ENCODE measurements around the gene OR2F1.

DNA sequence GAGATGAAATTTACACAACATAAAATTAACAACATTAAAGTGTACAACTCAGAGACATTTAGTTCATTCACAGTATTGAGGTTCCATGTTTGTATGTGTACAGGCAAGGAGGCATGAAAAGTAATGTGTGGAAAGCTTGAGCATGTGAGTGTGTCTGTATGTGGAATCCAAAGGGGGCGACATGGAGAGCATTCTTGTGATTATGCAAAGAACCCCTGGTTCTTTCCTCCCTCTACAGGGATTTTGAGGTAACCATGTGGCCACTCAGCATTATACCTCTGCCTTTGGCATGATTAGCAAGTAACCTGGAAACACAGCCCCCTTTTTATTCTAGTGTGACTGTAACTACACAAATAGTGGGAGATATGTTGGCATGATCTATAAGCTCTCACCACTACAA lies 21.0 kb downstream of the OR2F1 start:
- TF ChIP-seq POLR2A (IDR thresholded peaks at IDR 0.05; ENCODE audit: low read depth, low read length) (no peak), ZNF384 (IDR thresholded peaks at IDR 0.05; ENCODE audit: borderline replicate concordance, low read depth, low read length) (no peak), BHLHE40 (IDR thresholded peaks at IDR 0.05; ENCODE audit: borderline replicate concordance in 1 of 2, low read depth in 2 of 2, low read length in 1 of 2) (no peak), EP300 (IDR thresholded peaks at IDR 0.05; ENCODE audit: borderline replicate concordance in 1 of 2, control insufficient read depth in 1 of 2, low read depth in 2 of 2, low read length in 2 of 2) (no peak), EZH2 (IDR thresholded peaks at IDR 0.05; ENCODE audit: borderline replicate concordance, control insufficient read depth, low read depth, low read length) (no peak), NBN (IDR thresholded peaks at IDR 0.05) (no peak), POLR2AphosphoS5 (IDR thresholded peaks at IDR 0.05; ENCODE audit: low read length) (no peak), YY1 (IDR thresholded peaks at IDR 0.05; ENCODE audit: low read depth, low read length) (no peak)
- TF ChIP-seq, protein P1, sequence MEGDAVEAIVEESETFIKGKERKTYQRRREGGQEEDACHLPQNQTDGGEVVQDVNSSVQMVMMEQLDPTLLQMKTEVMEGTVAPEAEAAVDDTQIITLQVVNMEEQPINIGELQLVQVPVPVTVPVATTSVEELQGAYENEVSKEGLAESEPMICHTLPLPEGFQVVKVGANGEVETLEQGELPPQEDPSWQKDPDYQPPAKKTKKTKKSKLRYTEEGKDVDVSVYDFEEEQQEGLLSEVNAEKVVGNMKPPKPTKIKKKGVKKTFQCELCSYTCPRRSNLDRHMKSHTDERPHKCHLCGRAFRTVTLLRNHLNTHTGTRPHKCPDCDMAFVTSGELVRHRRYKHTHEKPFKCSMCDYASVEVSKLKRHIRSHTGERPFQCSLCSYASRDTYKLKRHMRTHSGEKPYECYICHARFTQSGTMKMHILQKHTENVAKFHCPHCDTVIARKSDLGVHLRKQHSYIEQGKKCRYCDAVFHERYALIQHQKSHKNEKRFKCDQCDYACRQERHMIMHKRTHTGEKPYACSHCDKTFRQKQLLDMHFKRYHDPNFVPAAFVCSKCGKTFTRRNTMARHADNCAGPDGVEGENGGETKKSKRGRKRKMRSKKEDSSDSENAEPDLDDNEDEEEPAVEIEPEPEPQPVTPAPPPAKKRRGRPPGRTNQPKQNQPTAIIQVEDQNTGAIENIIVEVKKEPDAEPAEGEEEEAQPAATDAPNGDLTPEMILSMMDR (IDR thresholded peaks at IDR 0.05 in 2 of 3, conservative IDR thresholded peaks at IDR 0.05 in 1 of 3; ENCODE audit: control insufficient read depth in 2 of 3, extremely low read depth in 1 of 3, insufficient read depth in 1 of 3, low read depth in 3 of 3, low read length in 3 of 3), result no peak
- TF ChIP-seq, protein P2, sequence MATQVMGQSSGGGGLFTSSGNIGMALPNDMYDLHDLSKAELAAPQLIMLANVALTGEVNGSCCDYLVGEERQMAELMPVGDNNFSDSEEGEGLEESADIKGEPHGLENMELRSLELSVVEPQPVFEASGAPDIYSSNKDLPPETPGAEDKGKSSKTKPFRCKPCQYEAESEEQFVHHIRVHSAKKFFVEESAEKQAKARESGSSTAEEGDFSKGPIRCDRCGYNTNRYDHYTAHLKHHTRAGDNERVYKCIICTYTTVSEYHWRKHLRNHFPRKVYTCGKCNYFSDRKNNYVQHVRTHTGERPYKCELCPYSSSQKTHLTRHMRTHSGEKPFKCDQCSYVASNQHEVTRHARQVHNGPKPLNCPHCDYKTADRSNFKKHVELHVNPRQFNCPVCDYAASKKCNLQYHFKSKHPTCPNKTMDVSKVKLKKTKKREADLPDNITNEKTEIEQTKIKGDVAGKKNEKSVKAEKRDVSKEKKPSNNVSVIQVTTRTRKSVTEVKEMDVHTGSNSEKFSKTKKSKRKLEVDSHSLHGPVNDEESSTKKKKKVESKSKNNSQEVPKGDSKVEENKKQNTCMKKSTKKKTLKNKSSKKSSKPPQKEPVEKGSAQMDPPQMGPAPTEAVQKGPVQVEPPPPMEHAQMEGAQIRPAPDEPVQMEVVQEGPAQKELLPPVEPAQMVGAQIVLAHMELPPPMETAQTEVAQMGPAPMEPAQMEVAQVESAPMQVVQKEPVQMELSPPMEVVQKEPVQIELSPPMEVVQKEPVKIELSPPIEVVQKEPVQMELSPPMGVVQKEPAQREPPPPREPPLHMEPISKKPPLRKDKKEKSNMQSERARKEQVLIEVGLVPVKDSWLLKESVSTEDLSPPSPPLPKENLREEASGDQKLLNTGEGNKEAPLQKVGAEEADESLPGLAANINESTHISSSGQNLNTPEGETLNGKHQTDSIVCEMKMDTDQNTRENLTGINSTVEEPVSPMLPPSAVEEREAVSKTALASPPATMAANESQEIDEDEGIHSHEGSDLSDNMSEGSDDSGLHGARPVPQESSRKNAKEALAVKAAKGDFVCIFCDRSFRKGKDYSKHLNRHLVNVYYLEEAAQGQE (IDR thresholded peaks at IDR 0.05; ENCODE audit: low read depth, low read length), result no peak
- TF ChIP-seq, protein P3, sequence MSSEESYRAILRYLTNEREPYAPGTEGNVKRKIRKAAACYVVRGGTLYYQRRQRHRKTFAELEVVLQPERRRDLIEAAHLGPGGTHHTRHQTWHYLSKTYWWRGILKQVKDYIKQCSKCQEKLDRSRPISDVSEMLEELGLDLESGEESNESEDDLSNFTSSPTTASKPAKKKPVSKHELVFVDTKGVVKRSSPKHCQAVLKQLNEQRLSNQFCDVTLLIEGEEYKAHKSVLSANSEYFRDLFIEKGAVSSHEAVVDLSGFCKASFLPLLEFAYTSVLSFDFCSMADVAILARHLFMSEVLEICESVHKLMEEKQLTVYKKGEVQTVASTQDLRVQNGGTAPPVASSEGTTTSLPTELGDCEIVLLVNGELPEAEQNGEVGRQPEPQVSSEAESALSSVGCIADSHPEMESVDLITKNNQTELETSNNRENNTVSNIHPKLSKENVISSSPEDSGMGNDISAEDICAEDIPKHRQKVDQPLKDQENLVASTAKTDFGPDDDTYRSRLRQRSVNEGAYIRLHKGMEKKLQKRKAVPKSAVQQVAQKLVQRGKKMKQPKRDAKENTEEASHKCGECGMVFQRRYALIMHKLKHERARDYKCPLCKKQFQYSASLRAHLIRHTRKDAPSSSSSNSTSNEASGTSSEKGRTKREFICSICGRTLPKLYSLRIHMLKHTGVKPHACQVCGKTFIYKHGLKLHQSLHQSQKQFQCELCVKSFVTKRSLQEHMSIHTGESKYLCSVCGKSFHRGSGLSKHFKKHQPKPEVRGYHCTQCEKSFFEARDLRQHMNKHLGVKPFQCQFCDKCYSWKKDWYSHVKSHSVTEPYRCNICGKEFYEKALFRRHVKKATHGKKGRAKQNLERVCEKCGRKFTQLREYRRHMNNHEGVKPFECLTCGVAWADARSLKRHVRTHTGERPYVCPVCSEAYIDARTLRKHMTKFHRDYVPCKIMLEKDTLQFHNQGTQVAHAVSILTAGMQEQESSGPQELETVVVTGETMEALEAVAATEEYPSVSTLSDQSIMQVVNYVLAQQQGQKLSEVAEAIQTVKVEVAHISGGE (CRISPR knock-in tag; IDR thresholded peaks at IDR 0.05), result no peak
- TF ChIP-seq, protein P4, sequence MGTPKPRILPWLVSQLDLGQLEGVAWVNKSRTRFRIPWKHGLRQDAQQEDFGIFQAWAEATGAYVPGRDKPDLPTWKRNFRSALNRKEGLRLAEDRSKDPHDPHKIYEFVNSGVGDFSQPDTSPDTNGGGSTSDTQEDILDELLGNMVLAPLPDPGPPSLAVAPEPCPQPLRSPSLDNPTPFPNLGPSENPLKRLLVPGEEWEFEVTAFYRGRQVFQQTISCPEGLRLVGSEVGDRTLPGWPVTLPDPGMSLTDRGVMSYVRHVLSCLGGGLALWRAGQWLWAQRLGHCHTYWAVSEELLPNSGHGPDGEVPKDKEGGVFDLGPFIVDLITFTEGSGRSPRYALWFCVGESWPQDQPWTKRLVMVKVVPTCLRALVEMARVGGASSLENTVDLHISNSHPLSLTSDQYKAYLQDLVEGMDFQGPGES (IDR thresholded peaks at IDR 0.05), result no peak
- TF ChIP-seq, protein P5, sequence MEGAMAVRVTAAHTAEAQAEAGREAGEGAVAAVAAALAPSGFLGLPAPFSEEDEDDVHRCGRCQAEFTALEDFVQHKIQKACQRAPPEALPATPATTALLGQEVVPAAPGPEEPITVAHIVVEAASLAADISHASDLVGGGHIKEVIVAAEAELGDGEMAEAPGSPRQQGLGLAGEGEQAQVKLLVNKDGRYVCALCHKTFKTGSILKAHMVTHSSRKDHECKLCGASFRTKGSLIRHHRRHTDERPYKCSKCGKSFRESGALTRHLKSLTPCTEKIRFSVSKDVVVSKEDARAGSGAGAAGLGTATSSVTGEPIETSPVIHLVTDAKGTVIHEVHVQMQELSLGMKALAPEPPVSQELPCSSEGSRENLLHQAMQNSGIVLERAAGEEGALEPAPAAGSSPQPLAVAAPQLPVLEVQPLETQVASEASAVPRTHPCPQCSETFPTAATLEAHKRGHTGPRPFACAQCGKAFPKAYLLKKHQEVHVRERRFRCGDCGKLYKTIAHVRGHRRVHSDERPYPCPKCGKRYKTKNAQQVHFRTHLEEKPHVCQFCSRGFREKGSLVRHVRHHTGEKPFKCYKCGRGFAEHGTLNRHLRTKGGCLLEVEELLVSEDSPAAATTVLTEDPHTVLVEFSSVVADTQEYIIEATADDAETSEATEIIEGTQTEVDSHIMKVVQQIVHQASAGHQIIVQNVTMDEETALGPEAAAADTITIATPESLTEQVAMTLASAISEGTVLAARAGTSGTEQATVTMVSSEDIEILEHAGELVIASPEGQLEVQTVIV (IDR thresholded peaks at IDR 0.05; ENCODE audit: borderline replicate concordance, partially characterized antibody), result no peak
